GM23338 (cell line): Measurements from ENCODE around the gene DNAJC15.

ENCODE experiments used
- CTCF ChIP-seq, 2 experiments: fragments of 200-600 bp in 1 of 2; sonication (generic) in 1 of 2; conservative IDR thresholded peaks; 2 replicates each; pipeline versions ENCODE4 v1.5.1 to v1.6.1; 2016 to 2017; ENCODE audit warnings: antibody characterized with exemption in 2 of 2, low read depth in 2 of 2, mild to moderate bottlenecking in 2 of 2, moderate library complexity in 1 of 2
- EZH2 ChIP-seq: fragments of 200-600 bp; sonication (generic); IDR thresholded peaks from one replicate; pipeline ENCODE4 v1.8.0; 2017; ENCODE audit warnings: antibody characterized with exemption, mild to moderate bottlenecking, low read depth; ENCODE audit not compliant: unreplicated experiment
- EZH2phosphoT487 ChIP-seq: fragments of 200-600 bp; sonication (generic); IDR thresholded peaks from one replicate; pipeline ENCODE4 v1.8.1; 2018; ENCODE audit warnings: antibody characterized with exemption; ENCODE audit not compliant: unreplicated experiment
- POLR2AphosphoS5 ChIP-seq: IDR thresholded peaks from 2 replicates; pipeline ENCODE4 v1.6.1; 2016; ENCODE audit warnings: antibody characterized with exemption, low read depth
- REST ChIP-seq: IDR thresholded peaks from one replicate; pipeline ENCODE4 v1.6.1; 2018; ENCODE audit warnings: antibody characterized with exemption; ENCODE audit not compliant: unreplicated experiment
- ZNF114 ChIP-seq: fragments of 250-450 bp; sonication (Bioruptor Pico); IDR thresholded peaks from 2 replicates; pipeline ENCODE4 v1.5.0; 2020; ENCODE audit warnings: mild to moderate bottlenecking, moderate library complexity

- no peak for TF ChIP-seq EZH2
- TF ChIP-seq CTCF (conservative IDR thresholded peaks at IDR 0.05; ENCODE audit: low read depth in 2 of 2): no peak
- no peak for TF ChIP-seq EZH2phosphoT487
- TF ChIP-seq POLR2AphosphoS5: no peak
- TF ChIP-seq REST: no peak
- TF ChIP-seq ZNF114: no peak
Observed at GRCh38 chr13:42996584-42996983, 26.8 kb upstream of the DNAJC15 start.
